PFSK-1 (cell line): ENCODE results near the gene CNTF.

Experiments
- FOXP2 ChIP-seq: optimal IDR thresholded peaks from 2 replicates; pipeline ENCODE3; 2011; ENCODE audit warnings: borderline replicate concordance, control low read depth, inconsistent platforms; ENCODE audit not compliant: insufficient read depth; ENCODE audit errors: extremely low read length, extremely low read depth
- POLR2AphosphoS5 ChIP-seq: IDR thresholded peaks from 2 replicates; pipeline ENCODE4 v1.6.1; 2012; ENCODE audit warnings: low read depth, mild to moderate bottlenecking, control low read depth, low read length, moderate library complexity
- SIN3A ChIP-seq: IDR thresholded peaks from 2 replicates; pipeline ENCODE4 v1.6.1; 2012; ENCODE audit warnings: mild to moderate bottlenecking, low read length, moderate library complexity, borderline replicate concordance; ENCODE audit not compliant: insufficient read depth
- TAF1 ChIP-seq: IDR thresholded peaks from 2 replicates; pipeline ENCODE4 v1.6.1; 2012; ENCODE audit warnings: low read length, control low read depth, borderline replicate concordance; ENCODE audit not compliant: insufficient read depth
- TF ChIP-seq, protein P1 (sequence below), 2 experiments: IDR thresholded peaks; 2 replicates each; pipeline versions ENCODE4 v1.6.1 to v1.8.0; 2011 to 2012; ENCODE audit warnings: low read depth in 2 of 2, low read length in 2 of 2, control low read depth in 1 of 2, inconsistent platforms in 1 of 2, mild to moderate bottlenecking in 1 of 2, moderate library complexity in 1 of 2; ENCODE audit not compliant: insufficient read depth in 1 of 2

The CNTF gene

DNA sequence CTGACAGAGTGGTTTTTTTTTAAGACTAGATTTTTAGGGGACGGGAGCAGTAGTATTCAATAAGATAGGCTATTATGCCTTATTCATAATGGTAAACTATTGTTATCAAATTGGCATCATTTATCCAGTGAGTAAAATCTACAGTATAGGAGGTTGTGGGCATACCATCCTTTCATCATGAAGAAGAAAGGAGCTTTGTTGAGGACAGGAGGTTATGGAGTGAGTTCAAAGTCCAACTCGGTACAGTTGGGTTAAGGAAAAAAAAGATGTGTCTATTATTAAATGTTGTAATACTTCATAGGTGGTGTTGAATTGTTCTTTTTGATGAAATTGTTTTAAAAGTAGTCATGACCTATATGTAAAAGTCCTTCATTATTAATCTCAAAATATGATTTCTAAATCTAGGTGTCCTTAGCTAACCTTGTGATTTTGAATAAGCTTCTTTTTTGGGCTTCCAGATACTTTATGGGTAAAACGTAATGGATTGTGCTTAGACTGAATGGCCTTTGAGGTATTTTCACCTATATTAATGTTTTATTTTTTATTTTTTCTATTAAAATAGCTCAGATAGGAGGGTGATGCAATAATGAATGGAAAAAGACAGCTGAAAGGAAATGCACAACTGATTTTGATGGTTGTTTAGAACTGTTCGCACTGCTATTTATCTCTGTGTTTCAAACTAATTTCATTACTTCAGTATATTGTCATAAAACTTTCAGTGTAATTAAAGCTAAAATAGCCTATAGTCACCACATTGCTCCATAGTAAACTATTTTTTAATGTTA lies 15.3 kb upstream of the CNTF start:
- TF ChIP-seq, protein P1, sequence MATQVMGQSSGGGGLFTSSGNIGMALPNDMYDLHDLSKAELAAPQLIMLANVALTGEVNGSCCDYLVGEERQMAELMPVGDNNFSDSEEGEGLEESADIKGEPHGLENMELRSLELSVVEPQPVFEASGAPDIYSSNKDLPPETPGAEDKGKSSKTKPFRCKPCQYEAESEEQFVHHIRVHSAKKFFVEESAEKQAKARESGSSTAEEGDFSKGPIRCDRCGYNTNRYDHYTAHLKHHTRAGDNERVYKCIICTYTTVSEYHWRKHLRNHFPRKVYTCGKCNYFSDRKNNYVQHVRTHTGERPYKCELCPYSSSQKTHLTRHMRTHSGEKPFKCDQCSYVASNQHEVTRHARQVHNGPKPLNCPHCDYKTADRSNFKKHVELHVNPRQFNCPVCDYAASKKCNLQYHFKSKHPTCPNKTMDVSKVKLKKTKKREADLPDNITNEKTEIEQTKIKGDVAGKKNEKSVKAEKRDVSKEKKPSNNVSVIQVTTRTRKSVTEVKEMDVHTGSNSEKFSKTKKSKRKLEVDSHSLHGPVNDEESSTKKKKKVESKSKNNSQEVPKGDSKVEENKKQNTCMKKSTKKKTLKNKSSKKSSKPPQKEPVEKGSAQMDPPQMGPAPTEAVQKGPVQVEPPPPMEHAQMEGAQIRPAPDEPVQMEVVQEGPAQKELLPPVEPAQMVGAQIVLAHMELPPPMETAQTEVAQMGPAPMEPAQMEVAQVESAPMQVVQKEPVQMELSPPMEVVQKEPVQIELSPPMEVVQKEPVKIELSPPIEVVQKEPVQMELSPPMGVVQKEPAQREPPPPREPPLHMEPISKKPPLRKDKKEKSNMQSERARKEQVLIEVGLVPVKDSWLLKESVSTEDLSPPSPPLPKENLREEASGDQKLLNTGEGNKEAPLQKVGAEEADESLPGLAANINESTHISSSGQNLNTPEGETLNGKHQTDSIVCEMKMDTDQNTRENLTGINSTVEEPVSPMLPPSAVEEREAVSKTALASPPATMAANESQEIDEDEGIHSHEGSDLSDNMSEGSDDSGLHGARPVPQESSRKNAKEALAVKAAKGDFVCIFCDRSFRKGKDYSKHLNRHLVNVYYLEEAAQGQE (IDR thresholded peaks at IDR 0.05; ENCODE audit: insufficient read depth in 1 of 2, low read depth in 2 of 2, low read length in 2 of 2), result no peak

DNA sequence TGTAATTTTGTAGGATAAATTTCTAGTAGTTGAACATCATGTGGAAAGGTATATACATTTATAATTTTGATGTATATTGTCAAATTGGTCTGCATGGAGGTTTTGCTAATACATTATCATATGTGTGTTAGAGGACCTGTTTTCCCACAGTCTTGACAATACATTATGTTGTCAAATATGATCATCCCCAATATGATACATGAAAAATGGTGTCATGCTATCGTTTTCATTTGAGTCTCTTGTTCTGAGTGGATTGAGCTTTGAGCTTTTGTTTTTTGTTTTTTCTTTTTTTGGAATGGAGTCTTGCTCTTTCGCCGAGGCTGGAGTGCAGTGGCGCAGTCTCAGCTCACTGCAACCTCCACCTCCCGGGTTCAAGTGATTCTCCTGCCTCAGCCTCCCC lies 14.1 kb upstream of the CNTF start:
- no peak for TF ChIP-seq FOXP2
- TF ChIP-seq SIN3A, result no peak
- TF ChIP-seq, protein P1 (IDR thresholded peaks at IDR 0.05; ENCODE audit: insufficient read depth in 1 of 2, low read depth in 2 of 2, low read length in 2 of 2), result no peak
- TF ChIP-seq POLR2AphosphoS5, result no peak
- TF ChIP-seq TAF1, result no peak

DNA sequence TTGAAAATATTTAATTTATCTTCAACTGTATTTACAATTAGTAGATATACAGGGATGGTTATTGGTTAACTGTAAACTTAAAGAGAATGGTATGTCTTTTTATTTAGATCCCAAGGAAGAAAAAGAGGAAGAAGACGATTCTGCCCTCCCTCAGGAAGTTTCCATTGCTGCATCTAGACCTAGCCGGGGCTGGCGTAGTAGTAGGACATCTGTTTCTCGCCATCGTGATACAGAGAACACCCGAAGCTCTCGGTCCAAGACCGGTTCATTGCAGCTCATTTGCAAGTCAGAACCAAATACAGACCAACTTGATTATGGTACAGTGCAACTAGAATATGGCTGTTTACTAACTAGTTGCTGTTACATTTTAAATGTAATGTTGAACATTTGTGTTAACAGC lies 12.7 kb upstream of the CNTF start:
- TF ChIP-seq FOXP2 (no peak), POLR2AphosphoS5 (no peak), SIN3A (no peak), TAF1 (no peak)

DNA sequence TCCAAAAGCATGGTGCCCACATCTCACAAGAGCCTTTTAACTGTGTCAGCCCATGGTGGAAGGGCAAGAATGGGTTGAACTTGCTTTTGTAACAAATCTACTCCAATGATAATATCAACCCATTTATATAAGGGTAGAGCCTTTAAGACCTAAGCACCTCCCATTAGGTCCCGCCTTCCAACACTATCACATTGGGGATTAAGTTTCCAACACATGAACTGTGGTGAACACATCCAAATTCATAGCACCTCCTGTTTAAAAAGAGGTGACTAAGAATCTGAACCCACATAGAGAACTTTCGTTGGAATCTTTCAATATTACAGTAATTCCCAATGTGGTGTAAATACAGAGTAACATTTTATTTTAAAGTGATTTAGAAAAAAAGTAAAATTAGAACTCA lies 9.2 kb upstream of the CNTF start:
- TF ChIP-seq, protein P1 (IDR thresholded peaks at IDR 0.05; ENCODE audit: insufficient read depth in 1 of 2, low read depth in 2 of 2, low read length in 2 of 2), result no peak
- no peak for TF ChIP-seq SIN3A
- no peak for TF ChIP-seq TAF1
- no peak for TF ChIP-seq FOXP2
- TF ChIP-seq POLR2AphosphoS5, result no peak

DNA sequence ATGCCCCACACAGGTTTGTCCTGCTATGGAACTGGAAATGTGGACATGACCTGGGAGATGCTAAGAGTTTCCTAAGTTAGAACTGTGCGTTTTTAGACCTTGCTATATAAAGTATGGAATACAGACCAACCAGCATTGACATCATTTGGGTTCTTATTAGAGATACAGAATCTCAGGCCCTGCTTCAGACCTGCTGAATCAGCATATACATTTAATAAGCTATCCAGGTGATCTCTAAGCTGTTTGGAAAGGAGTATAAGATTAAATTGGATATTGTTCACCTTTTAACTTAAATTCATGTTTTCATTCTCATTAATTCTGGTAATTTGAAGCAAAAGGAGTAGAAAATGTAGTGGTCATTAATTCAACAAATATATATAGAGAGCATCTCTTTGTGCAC lies 6.9 kb upstream of the CNTF start:
- TF ChIP-seq, protein P1 (IDR thresholded peaks at IDR 0.05; ENCODE audit: insufficient read depth in 1 of 2, low read depth in 2 of 2, low read length in 2 of 2), result no peak
- TF ChIP-seq SIN3A, result no peak
- no peak for TF ChIP-seq FOXP2
- no peak for TF ChIP-seq POLR2AphosphoS5
- TF ChIP-seq TAF1, result no peak
